Measurements from ENCODE around the gene MBD5.

The MBD5 gene

DNA sequence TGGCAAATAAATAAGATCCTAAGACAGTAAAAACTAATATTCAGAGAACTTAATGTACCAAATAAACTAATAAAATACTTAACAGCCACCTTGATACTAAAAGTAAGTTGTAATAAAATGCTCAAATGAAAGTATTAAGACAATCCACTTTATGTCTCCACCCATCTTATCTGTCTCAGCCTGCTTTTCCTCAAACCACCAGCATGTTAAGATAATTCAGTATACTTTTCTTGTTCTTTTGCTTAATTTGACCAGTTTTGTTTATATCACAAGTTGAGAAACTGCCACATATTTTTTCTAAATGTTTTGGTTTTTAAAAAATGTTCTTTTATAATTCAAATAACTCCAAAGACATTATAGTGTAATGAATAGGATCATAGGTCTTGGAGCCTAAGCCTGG is 142.0 kb downstream of the MBD5 start:
- Histone ChIP-seq H3K4me1 (ENCODE audit: control insufficient read depth in 1 of 2, insufficient read depth in 2 of 2, low read length in 2 of 2) (no peaks in the 10 kb centered on the region), H3K18ac (ENCODE audit: low read length) (no peak overlapping the region), H3K4me3 (ENCODE audit: low read depth, low read length) (no peak overlapping the region), H3K4me2 (ENCODE audit: low read length) (no peak overlapping the region), H4K8ac (ENCODE audit: low read depth, low read length) (no peak overlapping the region), H2BK12ac (ENCODE audit: low read length) (no peak overlapping the region), H2BK120ac (ENCODE audit: insufficient read depth, low read length, poor library complexity) (no peak overlapping the region), H3K9ac (ENCODE audit: low read length) (no peak overlapping the region), H3K23ac (ENCODE audit: low read length) (no peak overlapping the region), H3K4ac (ENCODE audit: low read depth, low read length) (no peak overlapping the region), H4K12ac (ENCODE audit: low read depth, low read length) (no peak overlapping the region), H3K27me3 (ENCODE audit: insufficient read depth, low read length) (no peaks in the 10 kb centered on the region), H4K91ac (ENCODE audit: low read depth, low read length) (no peak overlapping the region), H3K9me3 (ENCODE audit: insufficient read depth, low read depth, low read length) (no peaks in the 10 kb centered on the region), H3K36me3 (ENCODE audit: control insufficient read depth in 1 of 2, insufficient read depth in 2 of 2, low read length in 2 of 2) (no peaks in the 10 kb centered on the region), H2BK5ac (ENCODE audit: low read depth, low read length, poor library complexity) (no peak overlapping the region), H3K79me2 (ENCODE audit: control insufficient read depth, insufficient read depth, low read length, poor library complexity) (no peaks in the 10 kb centered on the region), H2AK5ac (ENCODE audit: low read length) (no peak overlapping the region), H3K79me1 (ENCODE audit: low read length) (no peaks in the 10 kb centered on the region), H3K27ac (ENCODE audit: low read depth, low read length) (no peak overlapping the region), H2AFZ (ENCODE audit: insufficient read depth, low read length, poor library complexity) (no peak overlapping the region), H3K14ac (ENCODE audit: low read length) (no peak overlapping the region)
- no peak for DNase-seq

DNA sequence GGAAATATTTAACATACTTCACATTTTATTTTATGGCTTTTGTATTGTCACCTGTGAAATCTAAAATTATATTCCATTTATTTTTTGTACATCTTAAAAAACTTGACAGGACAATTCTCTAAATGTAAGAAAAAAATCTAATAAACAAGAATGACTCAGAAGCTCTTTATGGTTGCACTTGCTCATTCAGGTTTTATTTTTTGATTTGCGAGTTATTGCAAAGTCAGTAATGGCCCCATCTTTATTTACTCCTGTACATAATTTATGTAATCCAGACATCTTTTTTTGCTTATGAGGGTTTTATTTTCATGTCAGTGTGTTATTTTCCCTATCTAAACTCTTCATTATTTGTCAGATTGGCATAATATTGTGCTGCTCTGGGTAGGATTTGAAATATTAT is 145.1 kb downstream of the MBD5 start:
- H2AFZ ChIP-seq (ENCODE audit: insufficient read depth, low read length, poor library complexity) = no peak overlapping the region
- no peak overlapping the region for H3K9ac ChIP-seq (ENCODE audit: low read length)
- H3K14ac ChIP-seq (ENCODE audit: low read length) = no peak overlapping the region
- H3K79me2 ChIP-seq (ENCODE audit: control insufficient read depth, insufficient read depth, low read length, poor library complexity) = no peaks in the 10 kb centered on the region
- no peak overlapping the region for H4K91ac ChIP-seq (ENCODE audit: low read depth, low read length)
- H3K27me3 ChIP-seq (ENCODE audit: insufficient read depth, low read length) = no peaks in the 10 kb centered on the region
- H4K12ac ChIP-seq (ENCODE audit: low read depth, low read length) = no peak overlapping the region
- WGBS (ENCODE audit: extremely low coverage, insufficient coverage, insufficient read length) = no CpG with 5 or more reads among the region's 1 CpG
- no peak overlapping the region for H3K4ac ChIP-seq (ENCODE audit: low read depth, low read length)
- no peak overlapping the region for H3K4me2 ChIP-seq (ENCODE audit: low read length)
- H2AK5ac ChIP-seq (ENCODE audit: low read length) = no peak overlapping the region
- H4K8ac ChIP-seq (ENCODE audit: low read depth, low read length) = no peak overlapping the region
- H3K9me3 ChIP-seq (ENCODE audit: insufficient read depth, low read depth, low read length) = no peaks in the 10 kb centered on the region
- H3K23ac ChIP-seq (ENCODE audit: low read length) = no peak overlapping the region
- H3K4me3 ChIP-seq (ENCODE audit: low read depth, low read length) = no peak overlapping the region
- DNase-seq = no peak
- H3K36me3 ChIP-seq (ENCODE audit: control insufficient read depth in 1 of 2, insufficient read depth in 2 of 2, low read length in 2 of 2) = no peaks in the 10 kb centered on the region
- H2BK12ac ChIP-seq (ENCODE audit: low read length) = no peak overlapping the region
- H3K27ac ChIP-seq (ENCODE audit: low read depth, low read length) = no peak overlapping the region
- H2BK120ac ChIP-seq (ENCODE audit: insufficient read depth, low read length, poor library complexity) = no peak overlapping the region
- no peak overlapping the region for H3K18ac ChIP-seq (ENCODE audit: low read length)
- no peaks in the 10 kb centered on the region for H3K79me1 ChIP-seq (ENCODE audit: low read length)
- no peaks in the 10 kb centered on the region for H3K4me1 ChIP-seq (ENCODE audit: control insufficient read depth in 1 of 2, insufficient read depth in 2 of 2, low read length in 2 of 2)
- no peak overlapping the region for H2BK5ac ChIP-seq (ENCODE audit: low read depth, low read length, poor library complexity)

DNA sequence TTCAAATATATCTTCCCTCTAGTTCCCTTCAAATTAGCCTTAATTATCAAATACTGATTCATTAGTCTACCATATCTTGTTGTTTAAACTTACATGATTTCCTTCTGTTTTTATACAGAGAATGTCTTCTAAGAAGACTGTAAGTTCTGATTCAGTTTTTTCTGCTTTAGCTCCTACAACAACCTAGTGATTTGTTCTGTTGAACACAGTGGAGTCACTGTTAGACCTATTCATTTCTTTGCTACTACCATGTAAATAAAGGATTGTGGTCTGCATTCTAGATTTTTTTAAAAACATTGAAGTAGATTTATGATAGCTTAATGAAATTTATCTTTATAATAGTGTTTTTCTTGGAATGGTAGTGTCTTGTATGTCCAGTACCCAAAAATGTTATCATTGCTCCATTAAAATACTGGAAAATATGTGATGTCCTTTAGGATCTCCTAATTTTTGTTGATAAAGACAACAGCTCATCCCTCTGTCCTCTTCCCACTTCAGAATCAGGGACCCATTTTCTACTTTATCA is 146.4 kb downstream of the MBD5 start:
- H4K8ac ChIP-seq (ENCODE audit: low read depth, low read length) = no peak overlapping the region
- H2BK5ac ChIP-seq (ENCODE audit: low read depth, low read length, poor library complexity) = no peak overlapping the region
- H2BK120ac ChIP-seq (ENCODE audit: insufficient read depth, low read length, poor library complexity) = no peak overlapping the region
- no peak overlapping the region for H3K4me2 ChIP-seq (ENCODE audit: low read length)
- H4K12ac ChIP-seq (ENCODE audit: low read depth, low read length) = no peak overlapping the region
- no peak overlapping the region for H3K14ac ChIP-seq (ENCODE audit: low read length)
- no peak overlapping the region for H3K4me3 ChIP-seq (ENCODE audit: low read depth, low read length)
- no peak overlapping the region for H3K27ac ChIP-seq (ENCODE audit: low read depth, low read length)
- H3K4me1 ChIP-seq (ENCODE audit: control insufficient read depth in 1 of 2, insufficient read depth in 2 of 2, low read length in 2 of 2) = no peaks in the 10 kb centered on the region
- H3K4ac ChIP-seq (ENCODE audit: low read depth, low read length) = no peak overlapping the region
- no peak overlapping the region for H2BK12ac ChIP-seq (ENCODE audit: low read length)
- no peak overlapping the region for H3K18ac ChIP-seq (ENCODE audit: low read length)
- no peak overlapping the region for H3K23ac ChIP-seq (ENCODE audit: low read length)
- no peaks in the 10 kb centered on the region for H3K36me3 ChIP-seq (ENCODE audit: control insufficient read depth in 1 of 2, insufficient read depth in 2 of 2, low read length in 2 of 2)
- H3K9ac ChIP-seq (ENCODE audit: low read length) = no peak overlapping the region
- H2AK5ac ChIP-seq (ENCODE audit: low read length) = no peak overlapping the region
- H2AFZ ChIP-seq (ENCODE audit: insufficient read depth, low read length, poor library complexity) = no peak overlapping the region
- peaks cover 3% of the 10 kb centered on the region for H3K9me3 ChIP-seq (ENCODE audit: insufficient read depth, low read depth, low read length)
- no peaks in the 10 kb centered on the region for H3K79me2 ChIP-seq (ENCODE audit: control insufficient read depth, insufficient read depth, low read length, poor library complexity)
- no peaks in the 10 kb centered on the region for H3K27me3 ChIP-seq (ENCODE audit: insufficient read depth, low read length)
- no peaks in the 10 kb centered on the region for H3K79me1 ChIP-seq (ENCODE audit: low read length)
- H4K91ac ChIP-seq (ENCODE audit: low read depth, low read length) = no peak overlapping the region
- DNase-seq = no peak

DNA sequence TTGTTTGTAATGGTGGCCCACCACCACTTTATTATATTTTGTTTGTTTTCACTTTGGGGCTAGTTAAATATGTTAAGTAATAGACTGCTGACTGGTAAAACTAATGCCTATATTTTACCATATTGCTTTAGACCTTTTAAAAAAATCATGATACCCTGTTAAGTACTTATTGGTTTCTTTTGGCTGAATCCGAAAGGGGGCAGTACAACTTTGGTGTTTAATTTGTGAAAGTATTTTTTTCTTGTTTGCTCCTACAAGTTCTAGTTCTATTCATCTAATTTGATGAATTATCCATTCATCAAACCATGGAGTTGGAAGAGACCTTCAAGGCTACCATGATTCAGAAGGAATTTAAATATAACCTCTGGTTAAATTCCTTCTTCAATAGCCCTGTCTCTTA is 147.0 kb downstream of the MBD5 start:
- Histone ChIP-seq H3K18ac (ENCODE audit: low read length) (no peak overlapping the region), H2BK5ac (ENCODE audit: low read depth, low read length, poor library complexity) (no peak overlapping the region), H3K79me2 (ENCODE audit: control insufficient read depth, insufficient read depth, low read length, poor library complexity) (no peaks in the 10 kb centered on the region), H3K4me3 (ENCODE audit: low read depth, low read length) (no peak overlapping the region), H2AK5ac (ENCODE audit: low read length) (no peak overlapping the region), H3K4me1 (ENCODE audit: control insufficient read depth in 1 of 2, insufficient read depth in 2 of 2, low read length in 2 of 2) (no peaks in the 10 kb centered on the region), H2AFZ (ENCODE audit: insufficient read depth, low read length, poor library complexity) (no peak overlapping the region), H3K23ac (ENCODE audit: low read length) (no peak overlapping the region), H2BK120ac (ENCODE audit: insufficient read depth, low read length, poor library complexity) (no peak overlapping the region), H3K27me3 (ENCODE audit: insufficient read depth, low read length) (no peaks in the 10 kb centered on the region), H3K79me1 (ENCODE audit: low read length) (no peaks in the 10 kb centered on the region), H3K9me3 (ENCODE audit: insufficient read depth, low read depth, low read length) (peaks cover 3% of the 10 kb centered on the region), H3K36me3 (ENCODE audit: control insufficient read depth in 1 of 2, insufficient read depth in 2 of 2, low read length in 2 of 2) (no peaks in the 10 kb centered on the region), H3K4me2 (ENCODE audit: low read length) (no peak overlapping the region), H3K14ac (ENCODE audit: low read length) (no peak overlapping the region), H4K8ac (ENCODE audit: low read depth, low read length) (no peak overlapping the region), H3K4ac (ENCODE audit: low read depth, low read length) (no peak overlapping the region), H3K9ac (ENCODE audit: low read length) (no peak overlapping the region), H3K27ac (ENCODE audit: low read depth, low read length) (no peak overlapping the region), H4K12ac (ENCODE audit: low read depth, low read length) (no peak overlapping the region), H4K91ac (ENCODE audit: low read depth, low read length) (no peak overlapping the region), H2BK12ac (ENCODE audit: low read length) (no peak overlapping the region)
- DNase-seq = no peak
- no CpG with 5 or more reads among the region's 1 CpG for WGBS (ENCODE audit: extremely low coverage, insufficient coverage, insufficient read length)
